Measurements from ENCODE around the gene NUDT3. TPM values are rescaled to one million over a fixed set of nuclear protein-coding genes. Genes with fewer than 3 reads are reported as not detected.

Gene NUDT3
- total RNA-seq, 1 experiment from 2014 or later, result 18.5 TPM

DNA sequence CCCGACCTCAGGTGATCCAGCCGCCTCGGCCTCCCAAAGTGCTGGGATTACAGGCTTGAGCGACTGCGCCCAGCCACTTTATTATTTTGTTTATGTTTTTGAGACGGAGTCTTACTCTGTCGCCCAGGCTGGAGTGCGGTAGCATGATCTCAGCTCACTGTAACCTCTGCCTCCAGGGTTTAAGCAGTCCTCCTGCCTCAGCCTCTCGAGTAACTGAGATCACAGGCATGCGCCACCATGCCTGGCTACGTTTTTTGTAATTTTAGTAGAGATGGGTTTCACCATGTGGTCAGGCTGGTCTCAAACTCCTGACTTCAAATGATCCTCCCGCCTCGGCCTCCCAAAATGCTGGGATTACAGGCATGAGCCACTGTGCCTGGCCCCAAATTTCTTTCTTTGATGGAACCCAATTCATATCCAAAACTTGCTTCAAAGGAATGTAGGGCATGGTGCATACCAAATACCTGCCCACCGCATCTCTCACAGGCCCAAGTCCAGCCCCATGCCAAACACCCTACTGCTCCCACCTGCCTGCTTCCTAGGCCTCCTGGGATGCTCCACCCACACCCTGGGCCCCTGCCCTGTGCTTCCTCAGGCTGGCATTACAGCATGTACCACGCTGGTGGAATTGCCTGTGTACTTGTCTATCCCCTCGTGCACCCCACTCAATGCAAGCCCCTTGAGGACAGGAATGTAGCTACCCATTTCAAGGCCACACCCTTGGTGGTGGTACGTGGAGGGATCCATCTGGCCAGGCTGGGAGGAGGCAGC lies 160.7 kb downstream of the NUDT3 start:
- DNase-seq (ENCODE audit: extremely low read depth, low read depth), result no peak

DNA sequence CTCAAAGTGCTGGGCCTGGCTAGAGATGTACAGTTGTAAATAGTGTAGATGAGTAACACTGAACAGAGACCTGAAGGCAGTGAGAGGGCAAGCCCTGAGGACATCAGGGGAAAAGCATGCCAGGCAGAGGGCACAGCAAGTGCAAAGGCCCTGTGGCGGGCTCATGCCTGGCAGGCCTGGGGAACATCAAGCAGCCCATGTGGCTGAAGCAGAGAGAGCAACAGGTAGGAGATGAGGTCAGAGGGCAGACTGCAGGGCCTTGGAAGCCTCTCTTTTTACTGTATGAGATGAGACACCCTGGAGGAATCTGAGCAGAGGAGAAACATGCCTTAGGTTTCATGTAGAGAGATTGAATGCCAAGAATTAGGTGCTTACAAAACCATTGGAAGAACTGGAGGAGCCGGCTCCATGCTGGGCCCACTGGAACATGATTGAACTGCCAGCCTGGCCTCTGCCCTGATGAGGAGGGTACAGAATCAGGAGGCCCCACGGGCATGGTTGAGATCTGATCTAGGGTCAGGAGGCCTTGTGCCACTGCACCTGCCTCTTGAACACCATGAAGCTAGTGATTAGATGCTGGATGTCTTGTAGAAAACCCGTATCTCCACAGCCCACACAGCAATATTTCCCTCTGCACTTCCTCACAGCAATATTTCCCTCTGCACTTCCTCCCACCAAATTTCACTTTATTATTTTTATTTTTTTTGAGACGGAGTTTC lies 161.7 kb downstream of the NUDT3 start:
- no peak for DNase-seq (ENCODE audit: extremely low read depth, low read depth)

DNA sequence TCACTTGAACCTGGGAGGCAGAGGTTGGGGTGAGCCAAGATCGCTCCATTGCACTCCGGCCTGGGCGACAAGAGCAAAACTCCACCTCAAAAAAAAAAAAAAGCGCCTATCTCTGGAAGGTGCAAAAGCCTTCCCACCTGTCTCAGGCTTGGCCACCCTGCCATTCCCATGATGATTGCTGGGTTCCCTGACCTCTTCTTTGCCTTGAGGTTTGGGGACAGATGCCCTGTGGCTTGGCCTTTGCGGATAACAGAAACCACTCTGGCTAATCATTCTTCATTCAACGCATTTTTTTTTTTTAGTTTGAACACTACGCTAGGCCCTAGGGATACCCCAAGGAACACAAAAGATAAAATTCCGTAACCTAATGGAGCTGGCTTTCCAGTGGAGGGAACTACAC lies 162.6 kb downstream of the NUDT3 start:
- DNase-seq (ENCODE audit: extremely low read depth, low read depth), result no peak

Small RNA genes lying within 50 kb of the gene (small RNA-seq; reads per million reads assigned to genes)
- gene MIR6835, result 0 reads per million in 2 experiments

Other genes starting within 250 kb of the NUDT3 start
- gene GRM4, start 246.6 kb downstream of the NUDT3 start, total RNA-seq (2014; rRNA removed; shearing (Covaris generic)), result not detected in 2 replicates
- 211 and 242 TPM in 2 replicates for gene HMGA1, start 155.8 kb downstream of the NUDT3 start, total RNA-seq (2014; rRNA removed; shearing (Covaris generic))
- gene SMIM29, start 143.7 kb downstream of the NUDT3 start, total RNA-seq (2014; rRNA removed; shearing (Covaris generic)), result 11.2 and 12.4 TPM in 2 replicates
- gene RPS10, start 33.4 kb upstream of the NUDT3 start, total RNA-seq (2014; rRNA removed; shearing (Covaris generic)), result 2,094 and 2,320 TPM in 2 replicates
- 0.07 and 0.20 TPM in 2 replicates for gene PACSIN1, start 73.4 kb upstream of the NUDT3 start, total RNA-seq (2014; rRNA removed; shearing (Covaris generic))
- gene SPDEF, start 163.7 kb upstream of the NUDT3 start, total RNA-seq (2014; rRNA removed; shearing (Covaris generic)), result not detected in 2 replicates